AG09309 (cell line): ENCODE data around the gene SLC6A5.

Experiments used
- DNase-seq: peaks from one replicate; pipeline ENCODE4 v3.0.0-alpha.2; 2010; ENCODE audit warnings: low read depth
- H3K4me3 ChIP-seq: 2 replicates; pipeline ENCODE4 v1.5.1; 2011; ENCODE audit warnings: mild to moderate bottlenecking, low read depth, low read length, moderate library complexity; ENCODE audit not compliant: control insufficient read depth
- TF ChIP-seq, protein P1 (sequence below): IDR thresholded peaks from 2 replicates; pipeline ENCODE4 v1.5.1; 2011; ENCODE audit warnings: mild to moderate bottlenecking, low read depth, low read length, inconsistent platforms; ENCODE audit not compliant: insufficient read depth, control insufficient read depth; ENCODE audit errors: missing control alignments

SLC6A5 gene

DNA sequence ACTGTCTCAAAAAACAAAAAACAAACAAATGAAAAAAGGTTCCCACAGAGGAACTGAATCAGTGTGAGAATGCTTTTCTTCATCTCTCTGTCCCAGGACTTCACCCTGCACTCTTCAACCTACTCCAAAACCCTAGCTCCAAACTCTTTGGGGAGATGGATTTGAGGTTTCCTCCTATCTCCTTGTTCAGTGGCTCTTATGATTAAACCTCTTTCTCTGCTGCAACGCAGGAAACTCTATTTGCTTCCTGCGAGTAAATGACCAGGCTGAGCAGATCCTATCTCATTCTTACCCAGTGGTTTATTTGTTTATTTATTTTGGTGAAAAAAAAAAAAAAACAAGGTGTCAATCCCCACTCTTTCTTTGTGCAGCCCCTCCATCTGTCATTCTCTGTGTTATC, 12.0 kb downstream of the SLC6A5 start:
- no peak for DNase-seq
- TF ChIP-seq, protein P1, sequence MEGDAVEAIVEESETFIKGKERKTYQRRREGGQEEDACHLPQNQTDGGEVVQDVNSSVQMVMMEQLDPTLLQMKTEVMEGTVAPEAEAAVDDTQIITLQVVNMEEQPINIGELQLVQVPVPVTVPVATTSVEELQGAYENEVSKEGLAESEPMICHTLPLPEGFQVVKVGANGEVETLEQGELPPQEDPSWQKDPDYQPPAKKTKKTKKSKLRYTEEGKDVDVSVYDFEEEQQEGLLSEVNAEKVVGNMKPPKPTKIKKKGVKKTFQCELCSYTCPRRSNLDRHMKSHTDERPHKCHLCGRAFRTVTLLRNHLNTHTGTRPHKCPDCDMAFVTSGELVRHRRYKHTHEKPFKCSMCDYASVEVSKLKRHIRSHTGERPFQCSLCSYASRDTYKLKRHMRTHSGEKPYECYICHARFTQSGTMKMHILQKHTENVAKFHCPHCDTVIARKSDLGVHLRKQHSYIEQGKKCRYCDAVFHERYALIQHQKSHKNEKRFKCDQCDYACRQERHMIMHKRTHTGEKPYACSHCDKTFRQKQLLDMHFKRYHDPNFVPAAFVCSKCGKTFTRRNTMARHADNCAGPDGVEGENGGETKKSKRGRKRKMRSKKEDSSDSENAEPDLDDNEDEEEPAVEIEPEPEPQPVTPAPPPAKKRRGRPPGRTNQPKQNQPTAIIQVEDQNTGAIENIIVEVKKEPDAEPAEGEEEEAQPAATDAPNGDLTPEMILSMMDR: no peak
- H3K4me3 ChIP-seq: no peak overlapping the region

GRCh38 chr11:20611892-20612291, 12.5 kb downstream of the SLC6A5 start:
- TF ChIP-seq, protein P1: no peak
- no peak overlapping the region for H3K4me3 ChIP-seq
- DNase-seq: peak; percentile 17

- no peak overlapping the region for H3K4me3 ChIP-seq
- TF ChIP-seq, protein P1: no peak
- DNase-seq: no peak
Observed at GRCh38 chr11:20612416-20612815, 13.0 kb downstream of the SLC6A5 start.

DNA sequence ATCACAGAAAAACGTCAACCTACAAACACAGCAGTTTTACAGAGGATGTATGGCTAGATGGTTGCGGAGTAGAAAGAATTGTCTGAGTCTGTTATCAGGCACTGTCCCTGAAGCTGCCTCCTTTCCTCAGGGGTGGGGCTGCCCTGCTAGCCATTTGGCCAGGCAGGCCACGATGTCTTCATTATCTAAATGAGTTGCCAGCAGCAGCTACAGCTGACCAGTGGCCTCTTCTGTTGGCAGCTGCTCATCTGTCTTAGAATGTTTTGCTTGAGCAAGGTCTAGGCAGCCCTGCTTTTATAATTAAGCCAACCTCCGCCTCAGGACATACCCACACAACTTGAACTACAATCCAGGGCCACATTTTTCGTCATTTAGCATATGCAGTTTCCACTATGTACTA, 17.5 kb downstream of the SLC6A5 start:
- no peak overlapping the region for H3K4me3 ChIP-seq
- TF ChIP-seq, protein P1: no peak
- no peak for DNase-seq

DNA sequence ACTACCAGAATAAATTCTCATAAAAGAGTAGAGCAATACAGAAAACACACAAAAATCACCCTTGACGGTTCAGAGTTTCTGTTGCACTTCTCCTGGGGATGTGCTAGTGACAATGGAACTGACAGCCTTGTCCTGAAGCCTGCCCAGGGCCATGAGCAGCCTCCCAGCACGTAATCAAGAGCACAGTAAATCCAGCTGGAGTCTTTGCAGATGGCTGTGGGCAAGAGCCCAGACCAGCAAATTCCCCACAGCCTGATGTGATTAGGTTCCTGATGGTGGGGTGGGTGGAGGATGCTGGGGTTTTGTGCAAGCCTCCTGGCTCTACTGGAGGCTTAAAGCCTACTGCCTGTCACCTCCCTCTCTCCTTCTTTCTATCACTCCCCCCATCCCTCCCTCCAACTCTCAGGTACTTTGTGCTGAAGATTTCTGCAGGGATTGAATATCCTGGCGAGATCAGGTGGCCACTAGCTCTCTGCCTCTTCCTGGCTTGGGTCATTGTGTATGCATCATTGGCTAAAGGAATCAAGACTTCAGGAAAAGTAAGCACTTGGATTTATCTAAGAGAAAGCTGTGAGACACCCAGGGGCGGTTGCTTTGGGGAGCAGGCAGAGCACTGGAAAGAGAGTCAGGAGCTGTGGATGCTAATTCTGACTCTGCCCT, 18.1 kb downstream of the SLC6A5 start:
- TF ChIP-seq, protein P1: no peak
- DNase-seq: no peak
- H3K4me3 ChIP-seq: no peak overlapping the region

DNA sequence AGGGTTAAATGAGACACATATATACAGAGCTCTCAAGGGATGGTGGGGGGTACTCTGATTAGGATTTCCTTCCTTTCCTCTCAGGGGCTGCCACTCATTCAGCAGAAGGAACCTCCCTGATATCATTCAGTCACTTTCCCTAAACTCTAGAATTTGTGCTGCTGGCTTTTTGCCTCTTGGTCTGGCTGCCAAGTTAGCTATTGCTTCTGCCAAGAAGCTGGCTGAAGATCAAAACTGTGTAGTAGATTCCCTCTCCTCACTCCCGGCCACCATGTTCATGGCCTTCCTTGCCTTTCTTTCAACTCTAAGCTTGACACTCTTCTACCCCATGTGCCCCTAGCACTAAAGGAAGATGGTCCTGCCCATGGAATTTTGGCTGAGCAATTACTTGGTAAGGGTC, 18.7 kb downstream of the SLC6A5 start:
- TF ChIP-seq, protein P1: no peak
- no peak overlapping the region for H3K4me3 ChIP-seq
- no peak for DNase-seq
